ENCODE measurements around the gene KRT33B. TPM values are rescaled to one million over a fixed set of nuclear protein-coding genes. Genes with fewer than 3 reads are reported as not detected.

Gene KRT33B
- total and polyA plus RNA-seq, 7 donors, result not detected

GRCh38 chr17:41416479-41416878, 46.9 kb upstream of the KRT33B start:
- H3K27me3 ChIP-seq (ENCODE audit: insufficient read depth in 3 of 3, low read length in 2 of 3), result no peaks in the 10 kb centered on the region
- H3K36me3 ChIP-seq (ENCODE audit: insufficient read depth in 1 of 2, low read depth in 1 of 2), result no peaks in the 10 kb centered on the region
- intact Hi-C loops (cut with DNase I), result loop anchor here in 1 of 2 donors (10.0 kb wide), 1 partner anchor 228 kb away; no protein-coding TSS in a partner anchor
- H3K4me3 ChIP-seq, result no peak overlapping the region
- no peaks in the 10 kb centered on the region for H3K9me3 ChIP-seq
- peak overlapping the region; percentile 65 for H3K27ac ChIP-seq
- no peak for TF ChIP-seq CTCF (IDR thresholded peaks at IDR 0.05)
- ATAC-seq, result peak in 3 of 4 donors; percentile 48 to 56 (median 50)
- peaks cover 5% of the 10 kb centered on the region for H3K4me1 ChIP-seq
- DNase-seq, result no peak
- WGBS, 3 donors, result 57 to 70% (median 60%) methylated on average over 5 of the region's 5 CpGs

DNA sequence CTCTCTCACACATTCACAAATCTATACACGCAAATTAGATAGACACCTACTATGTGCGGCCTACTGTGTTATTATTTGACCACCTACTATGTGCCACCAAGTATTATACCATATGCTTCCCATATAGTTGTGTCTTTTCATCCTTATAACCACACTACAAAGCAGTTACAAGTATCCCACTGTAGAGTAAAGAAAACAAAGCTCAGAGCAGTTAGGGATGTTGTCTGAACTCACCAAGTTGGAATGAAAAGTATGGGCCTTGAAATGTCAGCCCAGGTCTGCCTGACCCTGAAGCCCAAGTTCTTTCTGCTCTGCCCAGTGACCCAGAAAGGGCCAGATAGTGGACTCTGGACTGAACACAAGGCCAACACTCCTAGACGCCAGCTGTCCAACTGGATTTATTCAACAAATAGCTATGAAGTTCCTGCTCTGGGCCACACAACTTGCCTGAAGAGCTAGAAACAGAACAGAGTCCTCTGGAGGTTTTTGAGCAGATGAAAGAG, 46.3 kb upstream of the KRT33B start:
- TF ChIP-seq CTCF (IDR thresholded peaks at IDR 0.05), result no peak
- H3K36me3 ChIP-seq (ENCODE audit: insufficient read depth in 1 of 2, low read depth in 1 of 2), result no peaks in the 10 kb centered on the region
- 53 to 62% (median 58%) methylated on average over 3 of the region's 3 CpGs for WGBS, 3 donors
- no peak overlapping the region for H3K4me3 ChIP-seq
- peaks cover 5% of the 10 kb centered on the region for H3K4me1 ChIP-seq
- intact Hi-C loops (cut with DNase I), result loop anchor here in 1 of 2 donors (10.0 kb wide), 1 partner anchor 229 kb away; no protein-coding TSS in a partner anchor
- H3K27me3 ChIP-seq (ENCODE audit: insufficient read depth in 3 of 3, low read length in 2 of 3), result no peaks in the 10 kb centered on the region
- H3K27ac ChIP-seq, result peak overlapping the region; percentile 65
- DNase-seq, result no peak
- no peaks in the 10 kb centered on the region for H3K9me3 ChIP-seq
- peak; percentile 71 to 79 (median 78) for ATAC-seq

GRCh38 chr17:41415411-41415810, 45.8 kb upstream of the KRT33B start:
- intact Hi-C loops (cut with DNase I), result loop anchor here in 1 of 2 donors (10.0 kb wide), 1 partner anchor 229 kb away; no protein-coding TSS in a partner anchor
- H3K4me3 ChIP-seq, result no peak overlapping the region
- WGBS, 3 donors, result 49 to 70% (median 59%) methylated on average over 4 of the region's 4 CpGs
- H3K9me3 ChIP-seq, result no peaks in the 10 kb centered on the region
- peak overlapping the region; percentile 65 for H3K27ac ChIP-seq
- ATAC-seq (no peak), DNase-seq (no peak)
- no peak for TF ChIP-seq CTCF (IDR thresholded peaks at IDR 0.05)
- H3K27me3 ChIP-seq (ENCODE audit: insufficient read depth in 3 of 3, low read length in 2 of 3), result no peaks in the 10 kb centered on the region
- H3K4me1 ChIP-seq, result peaks cover 5% of the 10 kb centered on the region
- H3K36me3 ChIP-seq (ENCODE audit: insufficient read depth in 1 of 2, low read depth in 1 of 2), result no peaks in the 10 kb centered on the region

DNA sequence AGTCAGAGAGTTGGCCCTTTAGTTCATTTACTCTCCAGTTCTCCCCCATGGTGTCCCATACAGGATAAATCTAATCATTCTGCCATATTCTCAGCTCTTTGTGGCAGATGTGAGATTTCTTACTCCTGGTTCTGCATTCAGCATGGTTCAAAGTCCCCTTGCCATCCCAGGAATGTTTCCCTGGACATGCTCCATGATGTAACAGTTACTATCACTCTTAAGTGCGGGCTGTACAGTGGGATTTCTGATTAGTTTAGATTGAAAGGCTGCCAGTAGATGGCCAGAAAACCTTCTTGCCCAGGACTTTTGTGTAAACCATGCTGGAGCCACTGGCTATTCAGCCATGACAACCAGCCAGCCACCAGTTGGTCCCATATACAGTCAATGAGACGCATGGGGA, 44.4 kb upstream of the KRT33B start:
- WGBS, 3 donors, result 86 to 92% (median 90%) methylated on average over 2 of the region's 2 CpGs
- ATAC-seq (no peak), DNase-seq (no peak)
- no peak for TF ChIP-seq CTCF (IDR thresholded peaks at IDR 0.05)
- H3K36me3 ChIP-seq (ENCODE audit: insufficient read depth in 1 of 2, low read depth in 1 of 2), result no peaks in the 10 kb centered on the region
- H3K4me3 ChIP-seq, result no peak overlapping the region
- peaks cover 5% of the 10 kb centered on the region for H3K4me1 ChIP-seq
- H3K9me3 ChIP-seq, result no peaks in the 10 kb centered on the region
- no peaks in the 10 kb centered on the region for H3K27me3 ChIP-seq (ENCODE audit: insufficient read depth in 3 of 3, low read length in 2 of 3)
- no peak overlapping the region for H3K27ac ChIP-seq
- intact Hi-C loops (cut with DNase I), result loop anchor here in 1 of 2 donors (10.0 kb wide), 1 partner anchor 231 kb away; no protein-coding TSS in a partner anchor
